ENCODE measurements around the gene TMEM201. TPM values are rescaled to one million over a fixed set of nuclear protein-coding genes. Genes with fewer than 3 reads are reported as not detected.

The TMEM201 gene
- total and polyA plus RNA-seq, 2 of the 13 experiments (the other 11 are each of a cell fraction or from before 2014, with no cell fraction given), result 1.5 to 8.2 TPM

DNA sequence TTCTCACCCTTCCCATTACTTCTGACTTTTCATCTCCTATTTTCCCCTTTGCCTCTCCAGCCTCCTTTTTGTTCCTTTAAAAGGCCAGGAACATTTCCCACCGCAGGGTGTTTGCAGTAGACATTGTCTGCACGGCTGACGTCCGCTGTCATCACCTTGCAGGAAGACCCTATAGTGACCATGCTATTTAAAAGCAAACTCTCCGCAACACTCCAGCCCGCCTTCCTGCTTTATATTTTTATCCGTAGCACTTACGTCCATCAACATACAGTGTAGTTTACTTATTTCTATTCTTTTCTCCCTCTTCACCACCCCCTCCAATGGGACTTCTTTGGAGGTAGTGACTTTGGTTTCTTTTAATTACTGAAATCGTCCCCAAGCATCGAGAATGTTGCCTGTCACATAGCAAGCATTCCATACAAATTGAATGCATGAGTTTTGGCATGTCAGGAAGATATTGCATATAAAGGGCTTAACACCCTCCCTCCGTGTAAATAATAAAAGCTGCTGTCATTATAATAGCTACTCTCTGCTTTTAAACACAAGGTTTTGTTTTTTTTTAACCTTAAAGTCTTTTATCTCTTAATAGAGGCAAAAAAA, 29.7 kb upstream of the TMEM201 start:
- no peak overlapping the region for H3K4me2 ChIP-seq (ENCODE audit: low read depth, low read length)
- peaks cover 60% of the 10 kb centered on the region for H3K79me2 ChIP-seq (ENCODE audit: insufficient read depth, low read length)
- H4K20me1 ChIP-seq (ENCODE audit: insufficient read depth, low read length), result no peaks in the 10 kb centered on the region; the same call in 1 of the 2 replicates
- DNase-seq (ENCODE audit: low spot score) (no peak), FAIRE-seq (no peak), ATAC-seq (no peak)
- H3K36me3 ChIP-seq (replicated peaks in 1 of 2; ENCODE audit: control insufficient read depth in 1 of 2, insufficient read depth in 2 of 2, low read length in 2 of 2), result peaks cover 15 to 64% of the 10 kb centered on the region in 2 experiments
- 94% methylated on average over 11 of the region's 11 CpGs for WGBS (ENCODE audit: low lambda C conversion rate)
- intact Hi-C loops (cut with micrococcal nuclease; ENCODE audit: unreplicated experiment), result no loop called here
- no peaks in the 10 kb centered on the region for H3K27me3 ChIP-seq (ENCODE audit: control insufficient read depth in 1 of 2, insufficient read depth in 2 of 2, low read length in 2 of 2)
- no peak overlapping the region for H3K4me3 ChIP-seq (replicated peaks in 1 of 3; ENCODE audit: insufficient read depth in 1 of 3, low read depth in 2 of 3, low read length in 3 of 3)
- in situ Hi-C loops (cut with HindIII; ENCODE audit: extremely low pct_ligation_motif_present, low pct_unique_long_range_greater_than_20kb), result no loop called here
- no peak overlapping the region for H3K9ac ChIP-seq (ENCODE audit: insufficient read depth, low read depth, low read length)
- peak overlapping the region; percentile 53 for H3K27ac ChIP-seq (ENCODE audit: extremely low read length, insufficient read depth, low read length)
- H3K9me3 ChIP-seq (ENCODE audit: low read length), result no peaks in the 10 kb centered on the region
- no peak overlapping the region for H2AFZ ChIP-seq (ENCODE audit: low read length)
- H3K4me1 ChIP-seq (ENCODE audit: insufficient read depth, low read length), result peaks cover 90% of the 10 kb centered on the region
- TF ChIP-seq, protein P1, sequence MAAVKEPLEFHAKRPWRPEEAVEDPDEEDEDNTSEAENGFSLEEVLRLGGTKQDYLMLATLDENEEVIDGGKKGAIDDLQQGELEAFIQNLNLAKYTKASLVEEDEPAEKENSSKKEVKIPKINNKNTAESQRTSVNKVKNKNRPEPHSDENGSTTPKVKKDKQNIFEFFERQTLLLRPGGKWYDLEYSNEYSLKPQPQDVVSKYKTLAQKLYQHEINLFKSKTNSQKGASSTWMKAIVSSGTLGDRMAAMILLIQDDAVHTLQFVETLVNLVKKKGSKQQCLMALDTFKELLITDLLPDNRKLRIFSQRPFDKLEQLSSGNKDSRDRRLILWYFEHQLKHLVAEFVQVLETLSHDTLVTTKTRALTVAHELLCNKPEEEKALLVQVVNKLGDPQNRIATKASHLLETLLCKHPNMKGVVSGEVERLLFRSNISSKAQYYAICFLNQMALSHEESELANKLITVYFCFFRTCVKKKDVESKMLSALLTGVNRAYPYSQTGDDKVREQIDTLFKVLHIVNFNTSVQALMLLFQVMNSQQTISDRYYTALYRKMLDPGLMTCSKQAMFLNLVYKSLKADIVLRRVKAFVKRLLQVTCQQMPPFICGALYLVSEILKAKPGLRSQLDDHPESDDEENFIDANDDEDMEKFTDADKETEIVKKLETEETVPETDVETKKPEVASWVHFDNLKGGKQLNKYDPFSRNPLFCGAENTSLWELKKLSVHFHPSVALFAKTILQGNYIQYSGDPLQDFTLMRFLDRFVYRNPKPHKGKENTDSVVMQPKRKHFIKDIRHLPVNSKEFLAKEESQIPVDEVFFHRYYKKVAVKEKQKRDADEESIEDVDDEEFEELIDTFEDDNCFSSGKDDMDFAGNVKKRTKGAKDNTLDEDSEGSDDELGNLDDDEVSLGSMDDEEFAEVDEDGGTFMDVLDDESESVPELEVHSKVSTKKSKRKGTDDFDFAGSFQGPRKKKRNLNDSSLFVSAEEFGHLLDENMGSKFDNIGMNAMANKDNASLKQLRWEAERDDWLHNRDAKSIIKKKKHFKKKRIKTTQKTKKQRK (IDR thresholded peaks at IDR 0.05; ENCODE audit: low read length), result no peak
- TF ChIP-seq HES4 (CRISPR knock-in tag; IDR thresholded peaks at IDR 0.05; ENCODE audit: borderline replicate concordance), result no peak
- 0 out of 2 replicates have a peak, but pooled peaks have one; percentile 20 for TF ChIP-seq POLR2AphosphoS5 (IDR thresholded peaks at IDR 0.05; ENCODE audit: low read depth, low read length)
- TF ChIP-seq RFXANK (CRISPR knock-in tag; IDR thresholded peaks at IDR 0.05), result no peak
- no peak for TF ChIP-seq POLR2A (IDR thresholded peaks at IDR 0.05; ENCODE audit: insufficient read depth in 1 of 2, low read depth in 2 of 2, low read length in 2 of 2)
- no peak for TF ChIP-seq MXD1 (CRISPR knock-in tag; IDR thresholded peaks at IDR 0.05)
- no TSS peak for BruUV-seq (replicated peaks)
- POLR2A ChIA-PET, result interaction anchor here (0.7 to 1.6 kb wide), 3 partner anchors 20 to 21 kb away, joined by 3 to 6 read pairs (median 4); partner anchors contain the start of gene SLC25A33
- CTCF ChIA-PET (ENCODE audit: low intra/inter-chr PET ratio, low total read pairs), result no interaction called here
